SK-N-SH treated with all-trans-retinoic acid at 6 μM for 48 hours (cell line): ENCODE data around the gene NCBP3.

Experiments
- ARNTL ChIP-seq: fragments of 450-650 bp; formaldehyde crosslinking; IDR thresholded peaks from 2 replicates; pipeline ENCODE4 v1.5.0; 2020; ENCODE audit warnings: low read depth, mild to moderate bottlenecking, moderate library complexity, borderline replicate concordance
- CREB5 ChIP-seq: fragments of 250-450 bp; sonication (Bioruptor Pico); IDR thresholded peaks from 2 replicates; pipeline ENCODE4 v1.5.1; 2020; ENCODE audit warnings: low read depth, mild to moderate bottlenecking, moderate library complexity
- ISL1 ChIP-seq: fragments of 250-450 bp; sonication (Bioruptor Pico); IDR thresholded peaks from 2 replicates; pipeline ENCODE4 v2.1.2; 2022; ENCODE audit warnings: mild to moderate bottlenecking, moderate library complexity
- OSR1 ChIP-seq: fragments of 250-450 bp; sonication (Bioruptor Pico); IDR thresholded peaks from 2 replicates; pipeline ENCODE4 v1.8.0; 2022; ENCODE audit warnings: moderate library complexity, mild to moderate bottlenecking, inconsistent platforms
- RARB ChIP-seq: fragments of 250-450 bp; sonication (Bioruptor Pico); IDR thresholded peaks from 2 replicates; pipeline ENCODE4 v1.8.0; 2021; ENCODE audit warnings: mild to moderate bottlenecking, moderate library complexity
- TSHZ2 ChIP-seq: fragments of 250-450 bp; sonication (Bioruptor Pico); IDR thresholded peaks from 2 replicates; pipeline ENCODE4 v1.5.0; 2020; ENCODE audit warnings: mild to moderate bottlenecking, moderate library complexity
- ZNF565 ChIP-seq: fragments of 450-650 bp; formaldehyde crosslinking; conservative IDR thresholded peaks from 2 replicates; pipeline ENCODE4 v1.5.0; 2020; ENCODE audit warnings: low read depth, mild to moderate bottlenecking, moderate library complexity
- ZNF8 ChIP-seq: fragments of 450-650 bp; formaldehyde crosslinking; IDR thresholded peaks from 2 replicates; pipeline ENCODE4 v1.5.0; 2020; ENCODE audit warnings: mild to moderate bottlenecking, moderate library complexity

GRCh38 chr17:3773966-3774365, 72.1 kb downstream of the NCBP3 start:
- no peak for TF ChIP-seq ARNTL (CRISPR knock-in tag)
- TF ChIP-seq ISL1 (CRISPR knock-in tag), result no peak
- TF ChIP-seq OSR1 (CRISPR knock-in tag), result no peak
- no peak for TF ChIP-seq TSHZ2
- no peak for TF ChIP-seq RARB (CRISPR knock-in tag)
- no peak for TF ChIP-seq CREB5 (CRISPR knock-in tag)
- TF ChIP-seq ZNF8 (CRISPR knock-in tag), result no peak
- no peak for TF ChIP-seq ZNF565 (CRISPR knock-in tag)
